ENCODE data around the gene GMDS. TPM values are rescaled to one million over a fixed set of nuclear protein-coding genes. Genes with fewer than 3 reads are reported as not detected.

GMDS gene
- total and polyA plus RNA-seq, 4 donors, result 7.3 to 28.3 (median 16.1) TPM

GRCh38 chr6:1798965-1799325, 446.5 kb downstream of the GMDS start:
- Histone ChIP-seq H3K27me3 (ENCODE audit: control insufficient read depth in 3 of 3, insufficient read depth in 3 of 3, low read length in 2 of 3) (no peaks in the 10 kb centered on the region), H3K4me1 (ENCODE audit: control insufficient read depth in 5 of 5, insufficient read depth in 5 of 5, low read length in 5 of 5) (peaks cover 0 to 14% (median 4%) of the 10 kb centered on the region in 5 donors), H3K9ac (ENCODE audit: insufficient read depth in 1 of 2, low read length in 2 of 2) (no peak overlapping the region), H3K36me3 (ENCODE audit: control insufficient read depth in 4 of 4, insufficient read depth in 4 of 4, low read length in 4 of 4) (no peaks in the 10 kb centered on the region), H3K9me3 (ENCODE audit: control insufficient read depth in 4 of 4, insufficient read depth in 3 of 4, low read length in 3 of 4) (no peaks in the 10 kb centered on the region), H3K27ac (ENCODE audit: low read depth in 1 of 2, low read length in 1 of 2) (no peak overlapping the region), H3K4me3 (no peak overlapping the region)
- TF ChIP-seq CTCF (IDR thresholded peaks at IDR 0.05; ENCODE audit: control extremely low read depth, extremely low read depth), result no peak
- DNase-seq, result no peak
- ATAC-seq (ENCODE audit: insufficient read depth, low FRiP score), result no peak
- WGBS, 2 donors, result 96 to 97% methylated on average over 8 of the region's 8 CpGs

- H3K4me3 ChIP-seq, result no peak overlapping the region
- no peak overlapping the region for H3K27ac ChIP-seq (ENCODE audit: low read depth in 1 of 2, low read length in 1 of 2)
Measured at GRCh38 chr6:1798303-1798964, 447.0 kb downstream of the GMDS start.

GRCh38 chr6:1797801-1798200, 447.6 kb downstream of the GMDS start:
- WGBS, 2 donors, result 63 to 79% methylated on average over 1 of the region's 1 CpG
- Histone ChIP-seq H3K9ac (ENCODE audit: insufficient read depth in 1 of 2, low read length in 2 of 2) (no peak overlapping the region), H3K4me3 (no peak overlapping the region), H3K9me3 (ENCODE audit: control insufficient read depth in 4 of 4, insufficient read depth in 3 of 4, low read length in 3 of 4) (no peaks in the 10 kb centered on the region), H3K27me3 (ENCODE audit: control insufficient read depth in 3 of 3, insufficient read depth in 3 of 3, low read length in 2 of 3) (no peaks in the 10 kb centered on the region), H3K27ac (ENCODE audit: low read depth in 1 of 2, low read length in 1 of 2) (peak overlapping the region in 1 of 2 donors; percentile 49), H3K4me1 (ENCODE audit: control insufficient read depth in 5 of 5, insufficient read depth in 5 of 5, low read length in 5 of 5) (peaks cover 0 to 9% (median 3%) of the 10 kb centered on the region in 5 donors), H3K36me3 (ENCODE audit: control insufficient read depth in 4 of 4, insufficient read depth in 4 of 4, low read length in 4 of 4) (no peaks in the 10 kb centered on the region)
- DNase-seq (no peak), ATAC-seq (ENCODE audit: insufficient read depth, low FRiP score) (no peak)
- no peak for TF ChIP-seq CTCF (IDR thresholded peaks at IDR 0.05; ENCODE audit: control extremely low read depth, extremely low read depth)

More at GRCh38 chr6:1798303-1798964, 447.0 kb downstream of the GMDS start:
- no peak for TF ChIP-seq CTCF (IDR thresholded peaks at IDR 0.05; ENCODE audit: control extremely low read depth, extremely low read depth)
- no peak overlapping the region for H3K9ac ChIP-seq (ENCODE audit: insufficient read depth in 1 of 2, low read length in 2 of 2)
- no peaks in the 10 kb centered on the region for H3K9me3 ChIP-seq (ENCODE audit: control insufficient read depth in 4 of 4, insufficient read depth in 3 of 4, low read length in 3 of 4)
- H3K36me3 ChIP-seq (ENCODE audit: control insufficient read depth in 4 of 4, insufficient read depth in 4 of 4, low read length in 4 of 4), result no peaks in the 10 kb centered on the region
- 92 to 96% methylated on average over 9 of the region's 9 CpGs for WGBS, 2 donors
- peaks cover 0 to 14% (median 4%) of the 10 kb centered on the region in 5 donors for H3K4me1 ChIP-seq (ENCODE audit: control insufficient read depth in 5 of 5, insufficient read depth in 5 of 5, low read length in 5 of 5)
- no peak for DNase-seq
- no peaks in the 10 kb centered on the region for H3K27me3 ChIP-seq (ENCODE audit: control insufficient read depth in 3 of 3, insufficient read depth in 3 of 3, low read length in 2 of 3)
- no peak for ATAC-seq (ENCODE audit: insufficient read depth, low FRiP score)

Measured in lung (tissue), 12 donors.